HL-60/S4 treated with phorbol 12-myristate 13-acetate at 8.2 ng/mL for 4 days and 3 days (cell line): ENCODE data around the gene GOSR2.

Experiments used
- in situ Hi-C: fragments of 300-500 bp; cut with MboI; formaldehyde crosslinking; loops from 2 replicates; pipeline ENCODE4 v1.15.0; 2022; ENCODE audit warnings: low sequenced_read_pairs

GOSR2 gene

GRCh38 chr17:46922804-46923635 lies at the start of gene GOSR2:
Gene GOSR2, plus strand, starts transcription at chr17:46923160. Its CDS starts 33 bp downstream, at chr17:46923193.
- in situ Hi-C loops: no loop called here

GRCh38 chr17:46873941-46874645 lies 48.9 kb upstream of the GOSR2 start:
- in situ Hi-C loops: no loop called here

- in situ Hi-C loops: no loop called here
Observed at GRCh38 chr17:46874906-46875305, 48.1 kb upstream of the GOSR2 start.

GRCh38 chr17:46875849-46876352 lies 47.1 kb upstream of the GOSR2 start:
- in situ Hi-C loops: no loop called here

- in situ Hi-C loops: no loop called here
Observed at GRCh38 chr17:46876353-46876887, 46.5 kb upstream of the GOSR2 start.

GRCh38 chr17:46876926-46877325 lies 46.0 kb upstream of the GOSR2 start:
- in situ Hi-C loops: no loop called here

GRCh38 chr17:46877466-46877865 lies 45.5 kb upstream of the GOSR2 start:
- in situ Hi-C loops: no loop called here

GRCh38 chr17:46878055-46878454 lies 44.9 kb upstream of the GOSR2 start:
- in situ Hi-C loops: no loop called here

GRCh38 chr17:46879101-46879500 lies 43.9 kb upstream of the GOSR2 start:
- in situ Hi-C loops: no loop called here

- in situ Hi-C loops: no loop called here
Observed at GRCh38 chr17:46881015-46881414, 41.9 kb upstream of the GOSR2 start.

- in situ Hi-C loops: no loop called here
Observed at GRCh38 chr17:46882666-46883065, 40.3 kb upstream of the GOSR2 start.

- in situ Hi-C loops: no loop called here
Observed at GRCh38 chr17:46883871-46884520, 39.0 kb upstream of the GOSR2 start.

GRCh38 chr17:46884552-46884951 lies 38.4 kb upstream of the GOSR2 start:
- in situ Hi-C loops: no loop called here

- in situ Hi-C loops: no loop called here
Observed at GRCh38 chr17:46885415-46886309, 37.3 kb upstream of the GOSR2 start.

GRCh38 chr17:46886310-46886663 lies 36.7 kb upstream of the GOSR2 start:
- in situ Hi-C loops: no loop called here

- in situ Hi-C loops: no loop called here
Observed at GRCh38 chr17:46887717-46888116, 35.2 kb upstream of the GOSR2 start.

- in situ Hi-C loops: no loop called here
Observed at GRCh38 chr17:46888727-46889126, 34.2 kb upstream of the GOSR2 start.

GRCh38 chr17:46889519-46889918 lies 33.4 kb upstream of the GOSR2 start:
- in situ Hi-C loops: no loop called here

- in situ Hi-C loops: no loop called here
Observed at GRCh38 chr17:46889992-46890564, 32.9 kb upstream of the GOSR2 start.

GRCh38 chr17:46890638-46891037 lies 32.3 kb upstream of the GOSR2 start:
- in situ Hi-C loops: no loop called here
